Stimulated activated CD4-positive, alpha-beta T cell treated with anti-CD3 and anti-CD28 coated beads, TNF-alpha, amount 100 ng/mL, for 4 hours (primary cell): Measurements from ENCODE around the gene OSBPL10.
"Not testable (repeated sequence)": the region's sequence is repeated elsewhere in the genome, so short reads cannot be mapped to it uniquely, and the experiment has no call there.

Source experiments
- DNase-seq, 3 experiments: peaks; one replicate each; pipeline ENCODE4 v3.0.0-alpha.2; 2020; ENCODE audit warnings: low read depth in 3 of 3

Gene OSBPL10

GRCh38 chr3:31981206-31982181 lies at the start of gene OSBPL10, which contains the start of gene ZNF860:
TSS of gene OSBPL10 (minus strand) at chr3:31981262. CDS start at chr3:31981179, 83 bp downstream.
TSS of gene ZNF860 (plus strand) at chr3:31981750. CDS start at chr3:31989080, 7,330 bp downstream.
- DNase-seq = peak in 1 of 3 experiments; percentile 8

GRCh38 chr3:32026593-32026992 lies 45.5 kb upstream of the OSBPL10 start:
- DNase-seq = no peak

- no peak for DNase-seq
Measured at GRCh38 chr3:32022947-32023346, 41.9 kb upstream of the OSBPL10 start.

GRCh38 chr3:32021748-32022147 lies 40.7 kb upstream of the OSBPL10 start:
- DNase-seq = no peak

- DNase-seq = no peak
Measured at GRCh38 chr3:32021155-32021554, 40.1 kb upstream of the OSBPL10 start.

GRCh38 chr3:32018757-32019564 lies 37.9 kb upstream of the OSBPL10 start:
- no peak for DNase-seq

- DNase-seq = no peak
Measured at GRCh38 chr3:32017286-32017685, 36.2 kb upstream of the OSBPL10 start.

- not testable (repeated sequence) for DNase-seq
Measured at GRCh38 chr3:32015638-32016037, 34.6 kb upstream of the OSBPL10 start.

GRCh38 chr3:32010699-32011098 lies 29.6 kb upstream of the OSBPL10 start:
- DNase-seq = not testable (repeated sequence)

GRCh38 chr3:32009957-32010356 lies 28.9 kb upstream of the OSBPL10 start:
- no peak for DNase-seq

GRCh38 chr3:32009101-32009500 lies 28.0 kb upstream of the OSBPL10 start:
- no peak for DNase-seq

GRCh38 chr3:32004113-32004765 lies 23.2 kb upstream of the OSBPL10 start:
- no peak for DNase-seq

- DNase-seq = no peak
Measured at GRCh38 chr3:32003380-32003779, 22.3 kb upstream of the OSBPL10 start.

GRCh38 chr3:32002561-32003368 lies 21.7 kb upstream of the OSBPL10 start:
- DNase-seq = no peak

- no peak for DNase-seq
Measured at GRCh38 chr3:32000877-32001276, 19.8 kb upstream of the OSBPL10 start.

- DNase-seq = no peak
Measured at GRCh38 chr3:31999907-32000439, 18.9 kb upstream of the OSBPL10 start.

- DNase-seq = no peak
Measured at GRCh38 chr3:31997500-31997899, 16.4 kb upstream of the OSBPL10 start.

- no peak for DNase-seq
Measured at GRCh38 chr3:31996195-31996594, 15.1 kb upstream of the OSBPL10 start.

- DNase-seq = not testable (repeated sequence)
Measured at GRCh38 chr3:31995026-31995425, 14.0 kb upstream of the OSBPL10 start.

- DNase-seq = no peak
Measured at GRCh38 chr3:31993843-31994242, 12.8 kb upstream of the OSBPL10 start.

- DNase-seq = not testable (repeated sequence)
Measured at GRCh38 chr3:31992995-31993394, 11.9 kb upstream of the OSBPL10 start.
